ENCODE results near the gene HAPLN2.
"Not testable (repeated sequence)": the region's sequence is repeated elsewhere in the genome, so short reads cannot be mapped to it uniquely, and the experiment has no call there.

The HAPLN2 gene

DNA sequence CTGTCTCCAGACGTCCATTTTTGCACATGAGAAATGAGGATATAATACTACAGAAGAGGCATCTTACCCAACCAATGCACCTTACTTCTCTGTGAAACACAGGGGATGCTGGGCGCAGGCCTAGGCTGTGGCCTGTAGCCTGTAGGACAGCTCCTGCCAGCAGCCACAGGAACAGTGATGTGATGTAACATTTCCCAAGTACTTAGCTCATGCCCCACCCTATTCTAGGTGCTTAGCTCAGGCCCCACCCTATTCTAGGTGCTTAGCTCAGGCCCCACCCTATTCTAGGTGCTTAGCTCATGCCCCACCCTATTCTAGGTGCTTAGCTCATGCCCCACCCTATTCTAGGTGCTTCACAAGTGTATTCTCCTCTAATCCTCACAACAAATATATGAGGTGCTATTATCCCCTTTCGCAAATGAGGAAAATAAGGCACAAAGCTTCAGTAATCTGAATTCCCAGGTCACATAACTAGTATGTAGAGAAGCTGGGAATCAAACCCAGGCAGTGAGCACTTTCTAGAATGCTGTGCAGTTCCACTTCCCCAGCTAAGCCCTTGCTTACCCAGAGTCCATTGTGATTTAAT is 32.2 kb upstream of the HAPLN2 start:
- Mint-ChIP-seq H3K4me3 (no peak overlapping the region), H3K27ac (no peak overlapping the region), H3K4me1 (ENCODE audit: low read depth) (peaks cover 15% of the 10 kb centered on the region), H3K36me3 (ENCODE audit: low read depth) (no peaks in the 10 kb centered on the region), H3K9me3 (no peaks in the 10 kb centered on the region), H3K27me3 (ENCODE audit: low read depth) (no peaks in the 10 kb centered on the region)

DNA sequence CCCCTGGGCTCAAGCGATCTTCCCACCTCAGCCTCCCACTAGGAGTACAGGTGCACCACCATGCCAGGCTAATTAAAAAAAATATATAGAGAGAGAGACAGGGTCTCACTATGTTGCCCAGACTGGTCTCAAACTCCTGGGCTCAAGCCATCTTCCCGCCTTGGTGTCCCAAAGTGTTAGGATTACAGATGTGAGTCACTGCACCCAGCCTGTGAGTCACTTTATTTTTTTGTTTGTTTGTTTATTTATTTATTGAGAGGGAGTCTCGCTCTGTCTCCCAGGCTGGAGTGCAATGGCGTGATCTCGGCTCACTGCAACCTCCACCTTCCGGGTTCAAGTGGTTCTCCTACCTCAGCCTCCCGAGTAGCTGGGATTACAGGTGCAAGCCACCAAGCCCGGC is 31.3 kb upstream of the HAPLN2 start:
- not testable (repeated sequence) for H3K4me3 Mint-ChIP-seq; H3K27ac Mint-ChIP-seq; H3K27me3 Mint-ChIP-seq (ENCODE audit: low read depth); H3K9me3 Mint-ChIP-seq; H3K36me3 Mint-ChIP-seq (ENCODE audit: low read depth)
- peaks cover 14% of the 10 kb centered on the region for H3K4me1 Mint-ChIP-seq (ENCODE audit: low read depth)

DNA sequence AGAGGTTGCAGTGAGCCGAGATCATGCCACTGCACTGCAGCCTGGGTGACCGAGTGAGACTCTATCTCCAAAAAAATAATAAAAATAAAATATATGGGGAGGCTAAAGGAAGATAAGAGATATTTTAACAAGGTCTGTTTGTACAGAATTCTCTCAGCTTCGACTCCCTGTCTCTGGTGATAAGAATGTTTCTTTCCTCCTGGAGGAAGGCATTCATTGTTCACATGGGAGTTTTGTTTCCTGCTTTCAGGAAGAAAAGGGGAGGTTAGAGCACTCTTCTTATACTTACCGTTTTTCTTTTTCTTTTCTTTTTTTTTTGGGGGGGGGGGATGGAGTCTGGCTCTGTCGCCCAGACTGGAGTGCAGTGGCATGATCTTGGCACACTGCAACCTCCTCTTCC is 29.7 kb upstream of the HAPLN2 start:
- Mint-ChIP-seq H3K4me3 (no peak overlapping the region), H3K27me3 (ENCODE audit: low read depth) (no peaks in the 10 kb centered on the region), H3K36me3 (ENCODE audit: low read depth) (peaks cover 3% of the 10 kb centered on the region), H3K4me1 (ENCODE audit: low read depth) (peaks cover 12% of the 10 kb centered on the region), H3K9me3 (no peaks in the 10 kb centered on the region), H3K27ac (no peak overlapping the region)

DNA sequence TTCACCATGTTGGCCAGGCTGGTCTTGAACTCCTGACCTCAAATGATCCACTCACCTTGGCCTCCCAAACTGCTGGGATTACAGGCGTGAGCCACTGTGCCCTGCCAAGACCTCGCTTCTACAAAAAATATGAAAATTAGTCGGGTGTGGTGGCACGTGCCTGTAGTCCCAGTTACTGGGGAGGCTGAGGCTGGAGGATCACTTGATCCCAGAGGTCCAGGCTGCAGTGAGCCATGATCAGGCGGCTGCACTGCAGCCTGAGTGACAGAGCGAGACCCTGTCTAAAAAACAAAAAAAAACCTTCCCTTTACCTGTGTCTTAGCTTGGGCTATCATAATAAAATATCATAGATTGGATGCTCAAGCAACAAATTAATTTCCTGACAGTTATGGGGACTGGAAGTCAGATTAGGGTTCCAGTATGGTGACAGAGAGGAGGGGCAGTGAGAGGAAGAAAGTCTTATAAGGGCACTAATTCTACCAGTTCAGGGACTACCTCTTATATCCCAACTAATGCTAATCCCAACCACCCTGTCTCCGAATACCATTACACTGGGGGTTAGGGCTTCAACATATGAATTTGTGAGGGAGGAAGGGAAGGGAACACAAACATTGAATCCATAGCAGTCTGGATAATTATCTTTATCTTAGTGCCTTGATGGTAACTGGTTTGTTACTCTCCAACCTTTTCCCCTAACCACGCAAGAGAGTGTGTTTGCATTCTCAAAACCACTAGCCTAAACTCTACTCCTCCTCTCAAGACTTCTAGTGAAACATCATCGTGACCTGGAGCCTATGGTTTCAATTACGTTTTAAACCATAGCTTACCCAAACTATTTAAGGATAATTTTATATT is 28.7 kb upstream of the HAPLN2 start:
- H3K27me3 Mint-ChIP-seq (ENCODE audit: low read depth), result no peaks in the 10 kb centered on the region
- peak overlapping the region; percentile 71 for H3K4me3 Mint-ChIP-seq
- H3K4me1 Mint-ChIP-seq (ENCODE audit: low read depth), result peaks cover 17% of the 10 kb centered on the region
- peaks cover 10% of the 10 kb centered on the region for H3K36me3 Mint-ChIP-seq (ENCODE audit: low read depth)
- H3K9me3 Mint-ChIP-seq, result no peaks in the 10 kb centered on the region
- H3K27ac Mint-ChIP-seq, result no peak overlapping the region

DNA sequence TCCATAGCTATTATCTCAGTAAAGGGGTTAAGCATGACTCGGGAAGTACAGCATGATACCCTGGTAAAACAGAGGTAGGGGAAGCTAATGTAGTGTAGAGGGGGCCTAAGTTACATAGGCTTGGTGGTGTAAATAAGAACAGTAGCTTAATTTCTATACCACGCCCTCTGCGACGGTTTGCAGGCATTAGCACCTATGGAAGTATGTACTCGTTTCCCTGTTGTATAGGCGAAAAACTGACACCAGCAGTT is 28.1 kb upstream of the HAPLN2 start:
- Mint-ChIP-seq H3K9me3 (no peaks in the 10 kb centered on the region), H3K4me3 (peak overlapping the region; percentile 71), H3K36me3 (ENCODE audit: low read depth) (peaks cover 15% of the 10 kb centered on the region), H3K27ac (peak overlapping the region; percentile 72), H3K4me1 (ENCODE audit: low read depth) (peaks cover 17% of the 10 kb centered on the region), H3K27me3 (ENCODE audit: low read depth) (no peaks in the 10 kb centered on the region)

DNA sequence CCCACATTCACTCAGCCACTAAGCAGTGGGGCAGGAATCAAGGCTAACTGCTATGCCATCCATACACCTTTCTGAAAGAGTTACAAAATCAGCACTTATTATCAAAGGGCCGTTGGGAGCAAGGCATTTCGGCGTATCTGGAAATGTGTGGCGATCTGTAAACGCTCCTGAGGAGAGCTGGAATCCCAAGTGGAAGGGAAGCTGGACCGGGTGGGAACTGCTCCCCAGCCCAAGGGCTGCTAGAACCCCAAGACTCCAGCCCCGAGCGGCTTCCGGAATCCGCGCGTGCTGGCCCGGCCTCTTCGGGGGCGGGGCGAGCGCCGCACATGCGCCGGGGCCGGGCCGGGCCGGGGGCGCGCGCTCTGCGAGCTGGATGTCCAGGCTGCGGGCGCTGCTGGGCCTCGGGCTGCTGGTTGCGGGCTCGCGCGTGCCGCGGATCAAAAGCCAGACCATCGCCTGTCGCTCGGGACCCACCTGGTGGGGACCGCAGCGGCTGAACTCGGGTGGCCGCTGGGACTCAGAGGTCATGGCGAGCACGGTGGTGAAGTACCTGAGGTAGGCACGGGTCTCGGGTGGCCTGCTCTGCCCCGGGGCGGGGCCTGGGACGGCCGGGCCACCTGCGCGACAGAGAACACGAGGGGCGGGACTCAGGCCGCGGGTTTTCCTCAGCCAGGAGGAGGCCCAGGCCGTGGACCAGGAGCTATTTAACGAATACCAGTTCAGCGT is 27.6 kb upstream of the HAPLN2 start, which contains the start of gene NAXE:
Gene NAXE (plus strand): TSS at position 345 of the 726 bp plus-strand sequence. CDS start 29 bp downstream, at position 374.
- H3K27ac Mint-ChIP-seq, result peak within 1 kb of the TSS; percentile 72
- no peaks in the 10 kb centered on the region for H3K27me3 Mint-ChIP-seq (ENCODE audit: low read depth)
- peaks cover 17% of the 10 kb centered on the region for H3K4me1 Mint-ChIP-seq (ENCODE audit: low read depth)
- peak within 1 kb of the TSS; percentile 71 for H3K4me3 Mint-ChIP-seq
- H3K36me3 Mint-ChIP-seq (ENCODE audit: low read depth), result peaks cover 18% of the 10 kb centered on the region
- H3K9me3 Mint-ChIP-seq, result no peaks in the 10 kb centered on the region

DNA sequence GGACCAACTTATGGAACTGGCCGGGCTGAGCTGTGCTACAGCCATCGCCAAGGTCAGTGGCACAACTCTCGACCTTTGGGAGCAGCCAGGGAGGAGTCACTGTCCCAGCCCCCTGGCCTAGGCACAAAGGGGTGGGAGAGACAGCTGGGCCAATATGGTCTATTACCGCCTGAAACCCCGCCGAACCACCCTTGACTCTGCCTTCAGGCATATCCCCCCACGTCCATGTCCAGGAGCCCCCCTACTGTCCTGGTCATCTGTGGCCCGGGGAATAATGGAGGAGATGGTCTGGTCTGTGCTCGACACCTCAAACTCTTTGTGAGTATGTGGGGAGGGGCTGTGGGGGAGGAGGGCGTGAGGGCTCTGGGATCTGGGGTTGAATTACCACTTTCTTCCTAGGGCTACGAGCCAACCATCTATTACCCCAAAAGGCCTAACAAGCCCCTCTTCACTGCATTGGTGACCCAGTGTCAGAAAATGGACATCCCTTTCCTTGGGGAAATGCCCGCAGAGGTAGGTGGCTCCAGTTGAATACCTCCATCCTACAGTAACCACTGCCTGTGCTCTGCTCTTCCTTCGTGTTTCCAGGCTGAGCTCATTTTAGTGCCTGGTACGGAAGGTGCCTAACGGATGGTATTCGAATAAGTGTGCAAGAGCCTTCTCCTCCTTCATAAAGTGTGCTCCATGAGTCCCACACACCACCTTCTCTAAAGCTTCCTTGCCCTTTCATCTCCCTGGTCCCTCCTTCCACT is 26.9 kb upstream of the HAPLN2 start:
- Mint-ChIP-seq H3K9me3 (no peaks in the 10 kb centered on the region), H3K27ac (peak overlapping the region; percentile 9), H3K4me1 (ENCODE audit: low read depth) (peaks cover 17% of the 10 kb centered on the region), H3K4me3 (peak overlapping the region; percentile 56), H3K36me3 (ENCODE audit: low read depth) (peaks cover 25% of the 10 kb centered on the region), H3K27me3 (ENCODE audit: low read depth) (no peaks in the 10 kb centered on the region)

DNA sequence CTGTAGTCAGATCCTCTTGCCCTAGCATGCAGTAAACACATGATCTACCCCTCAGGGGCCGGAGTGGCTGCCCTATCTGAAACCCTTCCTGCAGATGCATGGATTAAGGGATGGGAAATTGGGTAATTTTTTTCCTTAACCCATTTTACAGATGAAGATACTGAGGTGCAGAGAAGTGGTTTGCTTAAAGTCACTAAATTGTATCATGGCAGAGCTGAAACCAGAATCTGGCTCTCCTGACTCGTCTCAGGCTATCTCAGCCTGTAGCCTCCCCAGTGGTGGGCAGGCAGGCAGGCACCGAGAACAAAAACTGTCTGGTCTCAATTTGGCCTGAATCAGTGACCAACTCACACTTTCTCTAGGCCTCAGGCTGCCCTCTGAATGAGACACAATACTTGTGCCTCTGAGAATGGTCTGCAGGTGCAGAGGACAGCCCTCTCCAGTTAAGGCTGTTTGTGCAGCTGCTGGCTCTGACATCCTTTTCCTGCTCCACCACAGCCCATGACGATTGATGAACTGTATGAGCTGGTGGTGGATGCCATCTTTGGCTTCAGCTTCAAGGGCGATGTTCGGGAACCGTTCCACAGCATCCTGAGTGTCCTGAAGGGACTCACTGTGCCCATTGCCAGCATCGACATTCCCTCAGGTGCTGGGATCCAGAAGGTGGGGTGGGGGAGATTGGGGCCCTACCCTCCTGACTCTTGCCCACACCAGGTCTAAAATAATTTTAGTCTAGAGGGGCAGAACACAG is 26.1 kb upstream of the HAPLN2 start:
- Mint-ChIP-seq H3K27me3 (ENCODE audit: low read depth) (no peaks in the 10 kb centered on the region), H3K27ac (peak overlapping the region; percentile 9), H3K4me3 (peak overlapping the region; percentile 56), H3K36me3 (ENCODE audit: low read depth) (peaks cover 26% of the 10 kb centered on the region), H3K9me3 (no peaks in the 10 kb centered on the region), H3K4me1 (ENCODE audit: low read depth) (peaks cover 17% of the 10 kb centered on the region)

DNA sequence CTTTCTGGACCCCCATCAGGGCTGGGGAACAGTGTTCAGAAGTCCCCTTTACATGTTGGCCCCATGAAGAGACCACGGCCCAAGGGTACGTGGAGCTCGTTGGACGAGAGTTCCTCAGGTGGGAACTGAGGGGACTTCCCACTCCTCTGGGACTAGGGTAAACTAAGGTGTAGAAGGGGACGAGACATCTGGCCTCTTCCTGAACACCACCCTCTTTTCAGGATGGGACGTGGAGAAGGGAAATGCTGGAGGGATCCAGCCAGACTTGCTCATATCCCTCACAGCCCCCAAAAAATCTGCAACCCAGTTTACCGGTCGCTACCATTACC is 25.6 kb upstream of the HAPLN2 start:
- no peak overlapping the region for H3K27ac Mint-ChIP-seq
- no peak overlapping the region for H3K4me3 Mint-ChIP-seq
- H3K4me1 Mint-ChIP-seq (ENCODE audit: low read depth), result peaks cover 17% of the 10 kb centered on the region
- no peaks in the 10 kb centered on the region for H3K9me3 Mint-ChIP-seq
- no peaks in the 10 kb centered on the region for H3K27me3 Mint-ChIP-seq (ENCODE audit: low read depth)
- peaks cover 30% of the 10 kb centered on the region for H3K36me3 Mint-ChIP-seq (ENCODE audit: low read depth)

DNA sequence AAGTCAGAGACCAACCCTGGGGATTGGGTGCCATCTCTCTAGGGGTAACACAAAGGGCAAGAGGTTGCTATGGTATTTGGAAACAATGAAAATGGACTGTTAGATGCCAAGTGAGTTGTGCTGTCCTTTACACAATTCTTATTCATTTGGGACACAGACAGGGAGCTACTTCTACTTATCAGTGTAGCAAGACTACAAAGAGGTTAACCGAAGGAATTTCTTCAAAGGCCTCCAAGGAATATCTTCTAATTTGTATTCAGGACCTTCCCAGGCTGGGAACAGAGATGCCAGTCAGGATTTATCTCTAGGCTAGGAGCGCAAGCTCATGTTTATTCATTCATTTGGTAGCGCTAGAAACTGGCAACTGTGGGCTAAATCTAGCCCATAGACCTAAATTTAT is 25.0 kb upstream of the HAPLN2 start:
- peaks cover 23% of the 10 kb centered on the region for H3K4me1 Mint-ChIP-seq (ENCODE audit: low read depth)
- no peak overlapping the region for H3K27ac Mint-ChIP-seq
- no peak overlapping the region for H3K4me3 Mint-ChIP-seq
- H3K27me3 Mint-ChIP-seq (ENCODE audit: low read depth), result no peaks in the 10 kb centered on the region
- H3K9me3 Mint-ChIP-seq, result no peaks in the 10 kb centered on the region
- peaks cover 33% of the 10 kb centered on the region for H3K36me3 Mint-ChIP-seq (ENCODE audit: low read depth)

DNA sequence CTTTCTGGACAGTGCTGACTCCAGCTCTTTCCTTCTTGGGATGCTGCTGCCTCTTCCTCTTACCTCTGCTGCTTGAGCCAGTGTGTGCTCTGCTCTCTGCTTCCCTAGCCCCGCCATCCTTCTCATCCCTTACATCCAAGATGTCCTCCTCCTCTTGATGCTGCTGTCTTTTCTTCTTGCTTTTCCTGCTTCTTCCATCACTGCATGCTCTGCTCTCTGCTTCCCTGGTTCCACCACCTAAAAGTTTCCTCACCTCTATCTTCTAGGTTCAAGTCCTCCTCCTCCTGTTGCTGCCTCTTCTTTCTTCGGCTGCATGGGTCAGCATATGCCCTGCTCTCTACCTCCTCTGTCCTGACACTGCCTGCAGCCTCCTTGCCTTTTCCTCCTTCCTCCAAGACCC is 24.2 kb upstream of the HAPLN2 start:
- no peak overlapping the region for H3K4me3 Mint-ChIP-seq
- peaks cover 24% of the 10 kb centered on the region for H3K4me1 Mint-ChIP-seq (ENCODE audit: low read depth)
- no peaks in the 10 kb centered on the region for H3K27me3 Mint-ChIP-seq (ENCODE audit: low read depth)
- H3K36me3 Mint-ChIP-seq (ENCODE audit: low read depth), result peaks cover 33% of the 10 kb centered on the region
- H3K27ac Mint-ChIP-seq, result peak overlapping the region; percentile 66
- H3K9me3 Mint-ChIP-seq, result no peaks in the 10 kb centered on the region

DNA sequence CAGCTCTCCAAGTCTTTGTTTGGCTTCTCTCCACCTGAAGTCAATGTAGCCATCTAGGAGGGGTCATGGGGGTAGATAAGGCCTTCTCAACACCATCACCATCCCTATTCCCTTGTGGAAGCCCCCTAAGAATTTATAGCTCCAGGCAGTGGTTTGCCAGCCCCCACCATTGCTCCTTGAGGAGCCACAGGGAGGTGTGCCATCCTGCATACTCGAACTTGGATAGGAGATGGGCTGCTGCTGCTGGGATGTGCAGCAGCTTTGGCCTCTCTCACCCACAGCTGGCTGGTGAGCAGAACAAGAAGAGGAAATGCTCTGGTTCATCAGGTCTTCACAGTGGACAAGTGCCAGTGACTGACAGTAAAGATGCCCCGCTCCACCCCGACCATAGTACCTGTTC is 22.8 kb upstream of the HAPLN2 start:
- no peaks in the 10 kb centered on the region for H3K9me3 Mint-ChIP-seq
- no peaks in the 10 kb centered on the region for H3K27me3 Mint-ChIP-seq (ENCODE audit: low read depth)

DNA sequence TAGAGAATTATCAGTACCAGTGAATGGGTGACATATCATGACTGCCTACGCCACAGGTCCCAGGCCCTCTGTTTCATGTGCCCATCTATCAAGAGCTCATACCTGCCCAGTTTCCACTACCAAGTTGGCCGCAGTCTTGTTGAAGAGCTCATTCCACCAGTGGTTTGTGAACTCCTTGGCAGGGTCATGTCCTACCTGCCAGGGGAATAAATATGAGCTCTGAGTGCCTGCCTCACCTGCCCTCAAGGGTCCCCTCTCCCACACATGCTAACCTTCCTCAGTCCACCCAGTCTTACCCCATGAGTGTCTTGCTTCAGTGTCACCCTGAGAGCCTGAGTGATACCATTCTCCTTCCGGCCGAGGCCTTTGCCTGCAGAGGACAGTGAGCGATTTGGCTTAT is 21.1 kb upstream of the HAPLN2 start:
- Mint-ChIP-seq H3K27ac (peak overlapping the region; percentile 11), H3K4me1 (ENCODE audit: low read depth) (peaks cover 25% of the 10 kb centered on the region), H3K9me3 (no peaks in the 10 kb centered on the region), H3K4me3 (no peak overlapping the region), H3K36me3 (ENCODE audit: low read depth) (peaks cover 34% of the 10 kb centered on the region), H3K27me3 (ENCODE audit: low read depth) (no peaks in the 10 kb centered on the region)

More for the DNA sequence above, 22.8 kb upstream of the HAPLN2 start:
- Mint-ChIP-seq H3K36me3 (ENCODE audit: low read depth) (peaks cover 34% of the 10 kb centered on the region), H3K4me1 (ENCODE audit: low read depth) (peaks cover 23% of the 10 kb centered on the region), H3K4me3 (no peak overlapping the region), H3K27ac (no peak overlapping the region)

All from T-helper 1 cell treated with Interleukin-12 subunit alpha and Interleukin-12 subunit beta and Interleukin-4 antibody, amounts not matched to agents 30 μg/mL and 1 μg/mL, for 36 hours (primary cell).